GM18526 (cell line): ENCODE results near the gene CDH5.

ENCODE experiments used
- POLR2A ChIP-seq: IDR thresholded peaks from 3 replicates; pipeline ENCODE4 v1.6.1; 2011; ENCODE audit not compliant: insufficient read length; ENCODE audit errors: extremely low read depth

CDH5 gene

GRCh38 chr16:66390346-66391108 lies 24.0 kb downstream of the CDH5 start:
- no peak for TF ChIP-seq POLR2A

- TF ChIP-seq POLR2A, result no peak
Observed at GRCh38 chr16:66391726-66392670, 25.5 kb downstream of the CDH5 start.

GRCh38 chr16:66395806-66396555 lies 29.5 kb downstream of the CDH5 start:
- TF ChIP-seq POLR2A, result no peak

GRCh38 chr16:66397736-66398433 lies 31.4 kb downstream of the CDH5 start:
- no peak for TF ChIP-seq POLR2A

- TF ChIP-seq POLR2A, result no peak
Observed at GRCh38 chr16:66399031-66399430, 32.5 kb downstream of the CDH5 start.

- TF ChIP-seq POLR2A, result no peak
Observed at GRCh38 chr16:66399930-66400329, 33.4 kb downstream of the CDH5 start.

GRCh38 chr16:66400503-66401380 lies 34.3 kb downstream of the CDH5 start:
- no peak for TF ChIP-seq POLR2A

- TF ChIP-seq POLR2A, result no peak
Observed at GRCh38 chr16:66401610-66402009, 35.1 kb downstream of the CDH5 start.

GRCh38 chr16:66402166-66402565 lies 35.7 kb downstream of the CDH5 start:
- no peak for TF ChIP-seq POLR2A

- no peak for TF ChIP-seq POLR2A
Observed at GRCh38 chr16:66402591-66403230, 36.2 kb downstream of the CDH5 start.

- TF ChIP-seq POLR2A, result no peak
Observed at GRCh38 chr16:66403531-66404145, 37.1 kb downstream of the CDH5 start.

GRCh38 chr16:66405057-66405783 lies 38.7 kb downstream of the CDH5 start:
- no peak for TF ChIP-seq POLR2A

GRCh38 chr16:66406534-66407221 lies 40.2 kb downstream of the CDH5 start:
- TF ChIP-seq POLR2A, result no peak
